ENCODE data around the gene BEND6. TPM values are rescaled to one million over a fixed set of nuclear protein-coding genes. Genes with fewer than 3 reads are reported as not detected.
A peak's percentile ranks its signal among the peaks of the same experiment; 100 is the strongest.

Gene BEND6
- total RNA-seq, 2 donors from 2014 or later: 0.53 TPM; not detected in 1

DNA sequence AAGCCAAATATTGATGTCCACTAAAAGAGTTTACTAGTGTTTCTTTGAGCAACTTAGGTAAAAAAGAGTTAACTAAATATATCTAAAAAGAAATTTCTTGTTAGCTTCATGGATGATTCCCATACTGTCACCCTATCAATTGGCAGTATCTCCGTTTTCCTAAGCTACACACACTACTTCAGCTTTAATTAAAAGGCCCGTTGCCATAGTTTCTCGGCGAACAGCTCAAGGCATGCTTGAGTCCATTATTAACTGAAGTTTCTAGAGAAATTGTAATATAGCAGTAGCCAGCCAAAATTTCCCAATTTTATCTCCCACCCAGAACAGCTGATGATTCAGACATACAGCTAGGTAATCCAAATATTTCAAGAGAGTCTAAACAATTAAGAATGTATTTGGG is 20.0 kb upstream of the BEND6 start:
- intact Hi-C loops (cut with DNase I, micrococcal nuclease): no loop called here
- DNase-seq (no peak), ATAC-seq (no peak)

DNA sequence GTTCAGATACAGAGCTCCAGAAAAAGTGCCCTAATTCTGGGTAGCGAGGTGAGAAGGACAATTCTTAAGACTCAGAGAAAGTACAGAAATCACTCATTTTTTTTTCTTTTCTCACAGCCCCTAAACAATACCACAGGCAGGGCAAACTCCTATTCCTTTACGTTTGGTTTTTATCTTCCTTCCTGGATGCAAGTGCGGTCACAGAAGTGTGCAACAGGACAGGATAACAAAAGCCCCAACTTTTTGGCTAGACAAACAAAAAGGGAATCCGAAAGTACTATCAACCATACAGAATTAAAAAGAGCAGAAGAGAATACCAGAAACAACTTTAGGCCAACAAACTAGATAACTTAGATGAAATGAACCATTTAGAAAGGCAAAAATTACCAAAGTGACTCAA is 18.4 kb upstream of the BEND6 start:
- DNase-seq (no peak), ATAC-seq (no peak)
- intact Hi-C loops (cut with DNase I, micrococcal nuclease): no loop called here

DNA sequence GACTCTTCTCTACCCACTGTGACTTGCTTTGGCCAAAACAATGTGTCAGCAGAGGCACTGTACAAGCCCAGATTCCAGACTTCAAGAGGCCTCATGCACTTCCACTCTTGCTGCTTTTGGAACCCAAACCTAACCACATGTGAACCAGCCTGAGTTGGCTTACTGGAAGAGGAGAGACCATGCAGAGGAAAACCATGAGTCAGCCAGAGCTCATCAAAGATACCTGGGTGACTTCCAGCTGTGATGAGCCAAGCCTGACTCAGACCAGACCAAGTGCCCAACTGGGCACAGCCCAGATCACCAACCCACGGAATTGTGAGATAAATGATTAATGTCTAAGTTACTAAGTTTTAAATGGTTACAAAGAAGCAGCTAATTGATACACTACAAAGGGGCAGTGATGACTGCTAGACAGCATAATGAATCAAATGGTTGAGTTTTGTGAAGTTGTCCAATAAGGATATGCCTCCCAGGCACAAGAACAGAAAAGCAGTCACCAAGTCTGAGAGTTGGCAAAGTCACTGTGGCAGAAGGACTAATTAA is 16.2 kb upstream of the BEND6 start:
- ATAC-seq (no peak), DNase-seq (no peak)
- intact Hi-C loops (cut with DNase I, micrococcal nuclease): no loop called here

DNA sequence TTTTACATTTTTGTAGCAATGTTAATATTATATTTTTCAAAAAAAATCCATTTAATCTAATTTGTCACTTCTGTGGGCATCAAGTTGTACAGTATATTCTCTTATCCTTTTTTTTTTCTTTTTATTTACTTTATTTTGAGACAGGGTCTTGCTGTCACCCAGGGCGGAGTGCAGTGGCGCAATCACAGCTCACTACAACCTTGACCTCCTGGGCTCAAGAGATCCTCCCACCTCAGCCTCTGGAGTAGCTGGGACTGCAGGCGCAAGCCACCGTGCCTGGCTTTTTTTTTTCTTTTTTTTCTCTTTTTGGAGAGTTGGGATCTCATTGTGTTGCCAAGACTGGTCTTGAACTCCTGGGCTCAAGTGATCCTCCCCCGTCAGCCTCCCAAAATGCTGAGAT is 14.4 kb upstream of the BEND6 start:
- intact Hi-C loops (cut with DNase I, micrococcal nuclease): no loop called here
- DNase-seq (no peak), ATAC-seq (no peak)

DNA sequence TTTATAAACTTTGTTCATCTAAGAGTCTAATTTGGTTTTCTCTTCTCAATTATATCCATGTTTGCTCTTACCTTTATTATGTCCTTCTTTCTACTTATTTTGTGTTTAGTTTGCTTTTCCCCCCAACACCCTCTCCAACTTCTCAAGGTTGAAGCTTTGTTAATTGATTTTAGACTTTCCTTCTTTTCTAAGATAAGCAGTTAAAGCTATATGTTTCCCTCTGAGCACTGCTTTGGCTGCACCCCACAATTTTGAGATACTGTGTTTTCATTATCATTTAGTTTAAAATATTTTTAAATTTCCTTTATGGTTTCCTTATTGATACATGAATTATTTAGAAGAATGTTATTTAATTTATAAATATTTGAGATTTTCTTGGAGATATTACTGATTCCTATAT is 13.9 kb upstream of the BEND6 start:
- ATAC-seq (no peak), DNase-seq (no peak)
- intact Hi-C loops (cut with DNase I, micrococcal nuclease): no loop called here

DNA sequence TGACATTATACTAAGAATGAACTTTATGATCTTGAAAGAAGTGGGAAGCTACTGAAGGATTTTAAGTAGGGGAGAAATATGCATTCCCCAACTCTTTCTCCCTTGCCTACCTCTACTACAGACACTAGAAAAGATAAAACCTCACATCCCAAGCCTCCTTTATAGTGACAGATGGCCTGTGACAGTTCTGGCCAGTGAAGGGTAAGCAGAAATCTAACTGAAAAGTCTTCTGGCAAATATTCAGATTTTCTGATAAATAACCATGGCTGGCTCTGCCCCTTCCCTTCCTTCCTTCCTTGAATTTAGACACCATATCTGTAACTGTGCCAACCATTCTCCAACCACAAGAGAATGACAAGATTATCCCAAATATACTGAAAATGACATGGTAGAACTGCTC is 10.2 kb upstream of the BEND6 start:
- no peak for DNase-seq
- ATAC-seq: no peak
- intact Hi-C loops (cut with DNase I, micrococcal nuclease): no loop called here

DNA sequence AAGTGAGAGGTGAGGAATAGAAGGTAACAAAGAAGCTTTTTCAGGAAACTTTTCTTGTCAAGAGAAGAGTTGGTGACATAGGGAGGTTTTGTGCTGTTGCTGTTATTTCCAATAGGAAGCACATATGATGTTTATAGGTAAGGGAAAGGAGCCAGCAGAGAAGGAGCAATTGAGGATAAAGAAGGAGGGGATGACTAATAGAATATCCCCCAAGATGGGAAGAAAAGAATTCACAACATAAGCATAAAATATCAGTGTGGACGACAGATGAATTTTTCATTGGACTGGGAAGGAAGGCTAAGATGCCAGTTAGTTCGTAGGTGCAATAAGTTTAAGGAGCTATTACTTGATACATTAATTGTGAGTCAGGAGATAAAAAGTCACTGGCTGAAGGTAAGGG is 8.5 kb upstream of the BEND6 start:
- DNase-seq: no peak
- no peak for ATAC-seq
- intact Hi-C loops (cut with DNase I, micrococcal nuclease): no loop called here

DNA sequence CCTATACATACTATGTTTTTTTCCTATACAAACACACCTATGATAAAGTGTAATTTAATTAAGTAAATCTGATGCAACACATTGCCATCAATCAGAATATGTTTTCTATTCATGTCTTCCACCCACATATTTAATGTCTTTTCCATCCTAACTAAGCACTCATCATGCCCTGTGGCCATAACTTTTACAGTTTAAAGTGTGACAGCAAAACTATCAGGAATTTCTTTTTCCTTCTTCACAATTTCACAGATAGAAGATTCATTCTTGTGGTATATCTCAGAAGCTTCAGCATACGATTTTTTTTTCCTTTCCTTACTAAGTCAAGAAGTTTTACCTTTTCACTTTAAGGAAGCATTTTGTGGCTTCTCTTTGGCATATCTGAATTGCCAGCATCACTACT is 7.0 kb upstream of the BEND6 start:
- ATAC-seq: no peak
- DNase-seq: no peak
- intact Hi-C loops (cut with DNase I, micrococcal nuclease): no loop called here

DNA sequence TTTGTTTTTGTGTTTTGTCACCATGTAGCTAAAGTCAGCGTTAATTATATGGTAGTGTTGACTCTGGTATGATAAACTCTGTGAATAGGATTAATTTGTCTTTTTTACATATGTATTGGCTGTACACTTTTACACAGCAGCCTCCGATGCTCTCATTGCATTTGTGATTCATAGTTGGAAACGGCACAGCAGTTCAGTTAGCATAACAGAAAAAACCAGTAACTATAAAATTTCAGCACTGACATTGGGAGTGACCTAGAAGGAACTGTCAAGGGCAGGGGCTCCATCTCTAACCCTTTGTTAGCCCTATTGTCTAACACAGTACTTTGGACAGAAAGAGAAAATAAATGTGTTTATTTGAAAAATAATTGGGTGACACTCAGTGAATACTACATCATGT is 5.6 kb upstream of the BEND6 start:
- ATAC-seq (no peak), DNase-seq (no peak)
- intact Hi-C loops (cut with DNase I, micrococcal nuclease): no loop called here

DNA sequence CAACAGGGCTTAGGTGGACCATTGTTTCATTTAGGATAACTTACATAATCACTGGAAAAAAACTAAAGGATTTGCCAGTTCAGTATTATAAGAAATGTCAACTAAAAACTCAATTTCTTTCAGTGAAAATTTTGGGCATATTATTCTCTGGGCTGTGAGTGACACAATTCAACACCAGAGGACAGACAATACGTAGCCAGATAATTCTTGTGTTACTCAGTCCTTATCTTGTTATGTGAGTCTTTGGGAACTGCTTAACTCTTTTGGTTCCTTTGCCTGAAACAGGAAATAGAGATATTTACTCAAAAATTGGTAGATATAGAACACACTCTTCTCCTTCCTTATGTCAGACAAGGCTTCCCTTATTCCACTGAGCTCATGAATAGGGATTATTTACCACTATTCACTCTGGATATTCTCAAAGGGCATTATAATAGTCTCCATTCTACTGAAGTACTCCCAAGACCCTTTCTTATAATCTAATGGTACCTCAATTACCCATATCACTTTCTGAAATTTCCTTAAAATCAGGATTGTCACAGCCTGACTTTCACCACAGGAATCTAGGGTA is 4.9 kb upstream of the BEND6 start:
- intact Hi-C loops (cut with DNase I, micrococcal nuclease): loop anchor here in 1 of 2 donors (10.0 kb wide), 1 partner anchor 45 kb away; no protein-coding TSS in a partner anchor
- DNase-seq (no peak), ATAC-seq (no peak)

DNA sequence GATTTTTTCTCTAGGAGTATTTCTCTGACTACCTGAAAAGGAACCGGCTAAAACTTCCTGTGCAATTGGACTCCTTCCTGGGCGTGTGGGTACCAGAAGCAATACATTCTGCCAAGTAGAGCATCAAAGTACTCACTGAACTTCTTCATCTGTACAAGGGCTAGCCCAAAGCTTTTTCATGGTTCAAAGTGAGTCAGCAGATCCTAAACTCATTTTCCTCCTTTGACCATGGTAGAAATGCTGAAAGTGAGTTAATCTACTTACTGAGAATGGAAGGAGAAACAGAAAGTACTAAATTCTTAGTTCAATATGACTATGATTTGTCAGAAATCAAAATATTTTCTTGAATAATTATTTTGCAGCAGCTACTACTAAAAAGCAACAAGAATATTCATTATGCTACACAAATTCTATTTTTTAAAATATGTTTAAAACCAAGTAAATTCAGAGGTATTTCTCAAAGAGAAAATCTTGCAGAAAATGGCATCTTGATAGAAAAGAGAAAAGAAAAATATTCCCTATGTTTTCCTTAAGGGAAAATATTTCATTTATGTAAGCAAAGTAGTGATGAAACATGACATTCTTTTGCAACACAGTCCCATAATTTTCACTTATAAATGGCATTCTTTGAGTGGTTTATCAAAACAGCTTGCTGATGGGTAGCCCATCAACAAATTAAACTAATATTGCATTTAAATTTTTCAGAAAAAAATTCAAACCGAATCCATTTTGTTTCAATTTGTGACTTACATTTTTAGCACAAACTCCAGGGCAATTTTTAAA is 3.7 kb upstream of the BEND6 start:
- intact Hi-C loops (cut with DNase I, micrococcal nuclease): loop anchor here in 1 of 2 donors (10.0 kb wide), 1 partner anchor 46 kb away; no protein-coding TSS in a partner anchor
- DNase-seq: no peak
- no peak for ATAC-seq

DNA sequence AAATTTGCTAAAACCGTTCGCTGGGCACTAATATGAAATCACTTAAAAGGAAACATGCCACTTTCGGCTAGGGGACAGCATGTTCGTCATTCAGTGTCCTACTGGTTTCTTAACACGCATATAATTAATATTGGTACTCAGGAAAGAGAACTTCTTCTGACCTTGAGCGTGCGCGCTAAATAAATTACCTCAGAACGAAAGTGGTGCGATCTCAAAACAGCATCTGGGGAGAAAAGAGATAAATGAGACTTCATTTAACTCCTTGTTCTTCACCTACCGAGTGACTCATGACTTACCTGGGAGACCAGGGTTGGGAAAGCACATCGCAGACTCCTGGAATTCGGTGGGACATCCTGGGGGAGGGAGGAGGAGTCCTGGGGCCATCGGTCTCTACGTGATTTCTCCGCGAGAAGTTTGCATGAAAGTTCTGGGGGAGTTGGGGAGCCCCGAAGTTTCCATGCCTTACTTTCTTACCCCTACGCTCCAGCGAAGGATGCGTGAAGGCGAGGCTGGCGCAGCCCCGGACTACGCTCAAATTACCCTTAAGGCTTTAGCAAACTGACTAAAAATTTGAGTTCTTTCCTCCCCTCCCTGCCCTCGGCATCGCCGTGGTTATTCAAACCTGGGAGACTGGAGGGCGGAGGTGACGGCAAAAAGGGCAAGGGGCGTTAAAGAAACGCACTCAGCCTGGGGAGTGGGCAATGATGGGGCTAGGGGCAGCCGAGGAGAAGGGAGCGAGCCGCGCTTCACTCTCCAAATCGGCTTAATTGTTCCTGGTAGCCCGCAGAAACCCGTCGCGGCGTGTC is 1.1 kb upstream of the BEND6 start:
- intact Hi-C loops (cut with DNase I, micrococcal nuclease): loop anchor here in 1 of 2 donors (10.0 kb wide), 1 partner anchor 49 kb away; no protein-coding TSS in a partner anchor
- DNase-seq (peak in 1 of 2 donors; percentile 5), ATAC-seq (no peak)

DNA sequence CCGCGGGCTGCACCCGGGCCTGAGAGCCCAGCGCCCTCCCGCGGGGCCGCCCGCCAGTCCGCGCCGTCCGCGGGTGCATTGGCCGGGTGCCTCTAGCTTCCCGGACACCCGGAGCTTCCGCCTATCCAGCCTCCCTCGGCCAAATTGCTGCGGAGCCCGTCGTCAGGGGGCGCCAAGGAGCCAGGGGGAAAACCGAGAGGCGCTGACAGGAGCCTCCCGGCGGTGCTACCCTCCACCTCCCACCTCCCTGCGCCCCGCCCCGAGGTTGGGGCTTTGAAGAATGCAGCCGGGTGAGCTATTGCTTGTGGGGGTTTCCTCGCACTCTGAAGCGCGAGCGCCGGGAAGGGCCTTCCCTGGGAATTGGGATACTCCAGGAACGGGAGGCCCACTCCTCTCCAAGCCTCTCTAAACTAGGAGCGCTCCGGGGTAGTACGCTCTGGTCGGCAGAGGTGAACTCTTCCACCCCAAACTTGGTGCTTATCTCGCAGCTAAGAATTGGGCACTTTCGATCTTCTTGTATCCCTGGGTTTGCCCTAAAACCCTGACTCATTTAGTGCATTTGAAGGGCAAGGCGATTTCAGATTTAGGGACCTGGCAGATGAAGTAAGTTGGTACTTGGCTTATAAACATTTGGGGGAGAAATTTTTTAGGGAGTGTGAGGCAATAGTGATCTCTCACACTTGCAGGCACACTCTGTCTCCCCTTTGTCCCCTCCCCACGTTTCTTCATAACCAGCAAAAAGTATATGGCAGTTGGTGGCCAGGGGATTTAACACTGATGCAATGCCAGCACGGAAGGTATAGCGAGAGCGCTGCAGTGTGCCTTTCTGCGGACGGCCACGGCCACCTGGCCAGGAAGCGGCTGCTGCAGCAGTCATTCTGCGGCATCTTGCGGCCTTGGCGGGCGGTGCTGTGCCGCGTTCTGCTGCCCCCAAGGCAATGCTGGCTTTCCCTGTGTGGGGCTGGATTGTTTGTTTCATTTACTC is 556 bp downstream of the BEND6 start:
- ATAC-seq (peak; percentile 93), DNase-seq (peak; percentile 75 to 82)
- intact Hi-C loops (cut with DNase I, micrococcal nuclease): loop anchor here in 1 of 2 donors (10.0 kb wide), 1 partner anchor 51 kb away; no protein-coding TSS in a partner anchor

DNA sequence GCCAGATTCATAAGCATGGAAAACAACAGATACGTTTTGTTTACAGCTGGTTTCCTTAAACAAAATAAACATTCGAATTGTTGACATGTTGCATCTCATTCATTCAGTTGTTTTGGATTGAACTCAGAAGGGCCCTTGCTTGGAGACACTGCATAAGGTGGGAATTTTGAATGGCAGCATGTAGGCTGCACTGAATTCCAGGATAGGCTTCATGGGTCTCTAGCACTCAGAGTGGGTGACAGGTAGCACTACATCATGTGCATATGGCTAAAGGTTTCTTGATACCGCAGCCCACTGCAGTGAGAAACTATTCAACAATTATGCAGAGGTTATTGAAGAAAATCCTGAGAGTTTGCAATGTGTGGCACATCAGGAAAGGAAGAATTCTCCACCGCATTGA is 1.6 kb downstream of the BEND6 start:
- intact Hi-C loops (cut with DNase I, micrococcal nuclease): loop anchor here in 1 of 2 donors (10.0 kb wide), 1 partner anchor 52 kb away; no protein-coding TSS in a partner anchor
- DNase-seq (no peak), ATAC-seq (no peak)

DNA sequence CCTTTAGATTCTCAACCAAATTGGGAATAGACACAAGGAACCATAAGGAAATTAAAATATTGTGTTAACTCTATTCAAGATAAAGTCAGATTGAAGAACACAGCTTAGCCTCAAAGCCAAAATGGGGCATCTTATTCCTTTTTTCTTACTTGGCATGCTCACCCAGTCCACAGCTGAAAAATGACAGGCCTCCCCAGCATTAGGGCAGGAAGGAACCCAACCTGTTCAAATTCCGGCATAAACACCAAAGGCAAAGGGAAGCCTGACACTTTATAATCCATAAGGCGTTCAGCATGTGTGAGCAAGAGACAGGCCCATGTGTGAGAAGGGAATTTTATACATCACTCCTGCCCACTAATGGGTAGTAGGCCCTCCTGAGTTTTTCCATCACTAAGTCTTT is 2.9 kb downstream of the BEND6 start:
- DNase-seq: no peak
- ATAC-seq: no peak
- intact Hi-C loops (cut with DNase I, micrococcal nuclease): loop anchor here in 1 of 2 donors (10.0 kb wide), 1 partner anchor 53 kb away; no protein-coding TSS in a partner anchor

DNA sequence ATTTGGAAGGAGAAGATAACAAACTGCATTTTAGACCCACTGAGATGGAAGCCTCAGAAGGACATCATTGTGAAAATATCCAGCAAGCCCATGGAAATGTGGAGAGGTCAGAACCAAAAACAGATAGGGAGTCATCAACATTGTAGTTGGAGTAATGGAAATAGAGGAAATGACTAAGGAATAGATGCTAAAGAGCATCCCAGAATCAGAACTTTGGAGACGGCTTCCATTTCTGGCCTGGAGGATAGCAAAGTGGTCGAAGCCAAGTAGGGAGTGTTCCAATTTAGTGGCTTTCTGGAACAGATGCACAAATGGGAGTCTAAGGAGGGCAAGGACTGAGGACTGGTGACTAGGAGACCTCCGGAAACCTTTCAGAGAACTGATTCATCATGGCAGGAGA is 3.6 kb downstream of the BEND6 start:
- no peak for ATAC-seq
- no peak for DNase-seq
- intact Hi-C loops (cut with DNase I, micrococcal nuclease): loop anchor here in 1 of 2 donors (10.0 kb wide), 1 partner anchor 54 kb away; no protein-coding TSS in a partner anchor

DNA sequence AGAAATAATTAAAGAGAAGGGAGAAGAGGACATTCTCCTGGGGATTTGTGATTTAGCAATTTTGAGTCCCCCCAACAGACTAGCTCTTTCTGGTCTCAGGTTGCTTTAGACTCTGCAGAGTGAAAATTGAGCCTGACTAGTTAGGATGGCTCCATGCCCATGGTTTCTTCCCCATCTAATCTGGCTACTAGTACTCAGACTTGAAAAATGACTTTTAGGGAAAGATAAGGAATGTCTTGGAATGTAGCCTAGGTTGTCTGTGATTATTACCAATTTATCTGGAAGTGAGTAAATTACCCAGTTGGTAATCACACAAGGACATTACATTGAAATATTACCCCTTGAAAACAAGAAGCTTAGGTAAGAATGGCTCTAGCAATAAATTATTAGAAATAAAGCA is 4.2 kb downstream of the BEND6 start:
- intact Hi-C loops (cut with DNase I, micrococcal nuclease): loop anchor here in 1 of 2 donors (10.0 kb wide), 1 partner anchor 54 kb away; no protein-coding TSS in a partner anchor
- no peak for DNase-seq
- ATAC-seq: no peak

DNA sequence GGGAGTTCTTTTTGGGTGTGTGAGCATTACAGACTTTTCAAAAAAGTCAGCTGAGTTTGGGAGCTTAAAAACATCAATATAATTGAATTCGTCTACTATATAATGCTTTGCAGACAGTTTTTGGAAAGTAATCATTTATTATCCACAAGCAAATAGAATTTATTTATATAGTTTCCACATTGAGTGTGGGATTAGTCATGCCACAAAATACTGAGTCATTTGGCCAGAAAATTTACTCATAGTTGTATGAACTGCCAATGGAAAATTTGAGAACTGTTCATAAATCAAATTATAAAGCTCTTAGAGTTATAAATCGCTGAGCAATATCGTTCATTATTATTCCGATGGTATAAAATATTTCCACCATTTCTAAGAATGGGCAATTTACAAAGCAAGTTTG is 5.0 kb downstream of the BEND6 start:
- ATAC-seq (no peak), DNase-seq (no peak)
- intact Hi-C loops (cut with DNase I, micrococcal nuclease): loop anchor here in 1 of 2 donors (10.0 kb wide), 1 partner anchor 55 kb away; no protein-coding TSS in a partner anchor
